Ecto neural progenitor cell (in vitro differentiated cells): ENCODE data around the gene DVL3.

Experiments
- DNase-seq: peaks from one replicate; pipeline ENCODE4 v3.0.0-alpha.2; 2018; ENCODE audit warnings: low spot score

The DVL3 gene

DNA sequence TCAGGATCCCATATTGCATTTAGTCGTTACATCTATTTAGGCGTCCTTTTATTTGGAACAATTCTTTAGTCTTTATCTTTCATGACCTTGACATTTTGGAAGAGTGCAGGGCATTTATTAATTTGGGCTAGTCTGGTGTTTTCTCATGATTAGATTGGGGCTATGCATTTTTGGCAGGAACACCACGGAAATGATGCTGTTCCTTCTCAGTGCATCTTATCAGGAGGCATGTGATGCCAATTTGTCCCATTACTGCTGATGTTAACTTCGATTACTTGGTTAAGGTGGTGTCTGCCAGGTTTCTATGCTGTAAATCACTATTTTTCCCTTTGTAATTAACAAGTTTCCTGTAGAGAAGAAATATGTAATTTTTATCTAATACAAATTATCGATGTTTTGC lies 56.1 kb downstream of the DVL3 start:
- no peak for DNase-seq

DNA sequence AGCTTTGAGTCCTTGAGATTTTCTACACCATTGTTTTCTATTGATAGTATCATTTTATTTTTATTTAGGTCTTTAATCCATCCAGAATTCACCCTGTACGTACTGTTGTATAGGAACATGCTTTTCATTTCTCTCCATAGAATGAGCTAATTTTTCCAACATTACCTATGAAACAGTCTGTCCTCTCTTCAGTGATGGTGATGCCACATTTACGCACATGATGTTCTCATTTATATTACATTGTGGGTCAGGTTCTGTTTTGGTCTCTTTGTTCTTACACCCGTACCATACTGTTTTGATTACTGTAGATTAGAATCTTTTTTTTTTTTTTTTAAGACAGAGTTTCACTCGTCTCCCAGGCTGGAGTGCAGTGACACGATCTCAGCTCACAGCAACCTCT lies 56.5 kb downstream of the DVL3 start:
- DNase-seq = no peak

DNA sequence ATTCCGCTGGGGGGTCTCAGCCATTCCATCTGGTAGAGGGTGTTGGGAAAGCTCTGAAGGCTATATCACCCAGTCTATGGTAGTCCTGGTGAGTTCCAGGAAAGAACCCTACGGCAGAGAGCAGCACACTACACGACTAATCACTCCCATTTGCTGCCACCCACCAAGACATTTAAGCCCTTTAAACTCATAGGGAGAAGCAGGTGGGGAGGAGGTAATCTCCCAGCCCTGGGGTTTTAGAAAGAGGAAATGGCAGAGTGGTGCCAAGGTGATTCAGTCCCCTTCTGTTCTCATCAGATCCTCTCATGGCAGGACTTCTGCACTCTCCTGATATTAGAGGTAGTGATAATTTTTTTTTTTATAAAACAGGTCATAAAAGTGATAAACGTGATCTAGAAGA lies 63.6 kb downstream of the DVL3 start:
- DNase-seq = no peak

DNA sequence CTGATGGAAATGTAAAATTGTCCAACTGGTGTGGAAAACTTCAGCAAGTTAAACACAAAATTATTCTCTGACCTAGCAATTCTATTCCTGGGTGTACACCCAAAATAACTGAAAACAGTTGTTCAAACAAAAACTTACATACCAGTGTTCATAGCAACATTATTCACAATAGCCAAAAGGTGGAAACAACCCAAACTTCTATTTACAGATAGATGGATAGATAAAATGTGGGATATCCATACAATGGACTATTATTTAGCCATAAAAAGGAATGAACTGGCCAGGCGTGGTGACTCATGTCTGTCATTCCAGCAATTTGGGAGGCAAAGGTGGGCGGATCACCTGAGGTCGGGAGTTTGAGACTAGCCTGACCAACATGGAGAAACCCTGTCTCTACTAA lies 67.3 kb downstream of the DVL3 start:
- no peak for DNase-seq
